Neural progenitor cell (in vitro differentiated cells): ENCODE results near the gene FGD4.

ENCODE experiments used
- EZH2phosphoT487 ChIP-seq: fragments of 200-600 bp; sonication (generic); IDR thresholded peaks from 2 replicates; pipeline ENCODE4 v1.6.1; 2017; ENCODE audit warnings: antibody characterized with exemption
- TF ChIP-seq, protein P1 (sequence below): fragments of 200-600 bp; sonication (generic); IDR thresholded peaks from 2 replicates; pipeline ENCODE4 v1.5.1; 2017; ENCODE audit warnings: antibody characterized with exemption, mild to moderate bottlenecking

DNA sequence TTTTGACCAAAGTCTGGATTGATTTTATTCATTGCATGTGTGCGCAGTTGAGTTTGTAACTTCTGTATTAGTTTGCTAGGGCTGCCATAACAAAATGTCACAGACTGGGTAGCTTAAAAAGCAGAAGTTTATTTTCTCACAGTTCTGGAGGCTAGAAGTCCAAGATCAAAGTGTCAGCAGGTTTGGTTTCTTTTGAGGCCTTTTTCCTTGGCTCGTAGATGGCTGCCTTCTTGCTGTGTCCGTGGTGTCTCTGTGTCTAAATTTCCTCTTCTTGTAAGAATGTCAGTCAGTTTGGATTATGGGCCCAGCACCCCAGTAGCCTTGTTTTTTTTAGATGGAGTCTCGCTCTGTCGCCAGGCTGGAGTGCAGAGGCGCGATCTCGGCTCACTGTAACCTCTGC lies 291.6 kb downstream of the FGD4 start:
- no peak for TF ChIP-seq EZH2phosphoT487
- TF ChIP-seq, protein P1, sequence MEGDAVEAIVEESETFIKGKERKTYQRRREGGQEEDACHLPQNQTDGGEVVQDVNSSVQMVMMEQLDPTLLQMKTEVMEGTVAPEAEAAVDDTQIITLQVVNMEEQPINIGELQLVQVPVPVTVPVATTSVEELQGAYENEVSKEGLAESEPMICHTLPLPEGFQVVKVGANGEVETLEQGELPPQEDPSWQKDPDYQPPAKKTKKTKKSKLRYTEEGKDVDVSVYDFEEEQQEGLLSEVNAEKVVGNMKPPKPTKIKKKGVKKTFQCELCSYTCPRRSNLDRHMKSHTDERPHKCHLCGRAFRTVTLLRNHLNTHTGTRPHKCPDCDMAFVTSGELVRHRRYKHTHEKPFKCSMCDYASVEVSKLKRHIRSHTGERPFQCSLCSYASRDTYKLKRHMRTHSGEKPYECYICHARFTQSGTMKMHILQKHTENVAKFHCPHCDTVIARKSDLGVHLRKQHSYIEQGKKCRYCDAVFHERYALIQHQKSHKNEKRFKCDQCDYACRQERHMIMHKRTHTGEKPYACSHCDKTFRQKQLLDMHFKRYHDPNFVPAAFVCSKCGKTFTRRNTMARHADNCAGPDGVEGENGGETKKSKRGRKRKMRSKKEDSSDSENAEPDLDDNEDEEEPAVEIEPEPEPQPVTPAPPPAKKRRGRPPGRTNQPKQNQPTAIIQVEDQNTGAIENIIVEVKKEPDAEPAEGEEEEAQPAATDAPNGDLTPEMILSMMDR = no peak
